Mammary epithelial cell (primary cell): ENCODE measurements around the gene MKRN2OS.

ENCODE experiments used
- EZH2 ChIP-seq: IDR thresholded peaks from 2 replicates; pipeline ENCODE4 v1.6.1; 2012; ENCODE audit warnings: low read length, inconsistent platforms, borderline replicate concordance
- TF ChIP-seq, protein P1 (sequence below), 2 donors: IDR thresholded peaks in 1 of 2; conservative IDR thresholded peaks in 1 of 2; 2 replicates each; pipeline ENCODE4 v1.5.1; 2011 to 2012; ENCODE audit warnings: inconsistent platforms in 2 of 2, low read length in 2 of 2, mild to moderate bottlenecking in 2 of 2, control low read depth in 1 of 2, low read depth in 1 of 2; ENCODE audit not compliant: insufficient read depth in 1 of 2; ENCODE audit errors: extremely low read depth in 1 of 2

DNA sequence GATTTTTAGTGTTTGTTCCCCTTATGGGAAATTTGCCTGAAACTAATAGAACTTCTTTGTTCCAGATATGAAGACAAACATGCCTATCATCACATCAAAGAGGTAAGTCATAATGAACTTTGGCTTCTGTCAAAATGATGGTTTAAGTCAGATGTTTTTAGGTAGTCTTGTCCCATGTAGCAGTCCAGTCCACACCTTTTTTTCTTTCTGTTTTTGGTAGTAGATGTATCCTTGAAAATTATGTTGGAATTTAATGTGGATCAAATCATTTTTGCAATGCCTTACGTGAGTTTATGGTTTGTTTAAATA, 48.9 kb downstream of the MKRN2OS start:
- TF ChIP-seq, protein P1, sequence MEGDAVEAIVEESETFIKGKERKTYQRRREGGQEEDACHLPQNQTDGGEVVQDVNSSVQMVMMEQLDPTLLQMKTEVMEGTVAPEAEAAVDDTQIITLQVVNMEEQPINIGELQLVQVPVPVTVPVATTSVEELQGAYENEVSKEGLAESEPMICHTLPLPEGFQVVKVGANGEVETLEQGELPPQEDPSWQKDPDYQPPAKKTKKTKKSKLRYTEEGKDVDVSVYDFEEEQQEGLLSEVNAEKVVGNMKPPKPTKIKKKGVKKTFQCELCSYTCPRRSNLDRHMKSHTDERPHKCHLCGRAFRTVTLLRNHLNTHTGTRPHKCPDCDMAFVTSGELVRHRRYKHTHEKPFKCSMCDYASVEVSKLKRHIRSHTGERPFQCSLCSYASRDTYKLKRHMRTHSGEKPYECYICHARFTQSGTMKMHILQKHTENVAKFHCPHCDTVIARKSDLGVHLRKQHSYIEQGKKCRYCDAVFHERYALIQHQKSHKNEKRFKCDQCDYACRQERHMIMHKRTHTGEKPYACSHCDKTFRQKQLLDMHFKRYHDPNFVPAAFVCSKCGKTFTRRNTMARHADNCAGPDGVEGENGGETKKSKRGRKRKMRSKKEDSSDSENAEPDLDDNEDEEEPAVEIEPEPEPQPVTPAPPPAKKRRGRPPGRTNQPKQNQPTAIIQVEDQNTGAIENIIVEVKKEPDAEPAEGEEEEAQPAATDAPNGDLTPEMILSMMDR (conservative IDR thresholded peaks at IDR 0.05 in 1 of 2, IDR thresholded peaks at IDR 0.05 in 1 of 2; ENCODE audit: extremely low read depth in 1 of 2, insufficient read depth in 1 of 2, low read depth in 1 of 2, low read length in 2 of 2) = no peak
- no peak for TF ChIP-seq EZH2
